ENCODE data around the gene SCP2.

Gene SCP2

DNA sequence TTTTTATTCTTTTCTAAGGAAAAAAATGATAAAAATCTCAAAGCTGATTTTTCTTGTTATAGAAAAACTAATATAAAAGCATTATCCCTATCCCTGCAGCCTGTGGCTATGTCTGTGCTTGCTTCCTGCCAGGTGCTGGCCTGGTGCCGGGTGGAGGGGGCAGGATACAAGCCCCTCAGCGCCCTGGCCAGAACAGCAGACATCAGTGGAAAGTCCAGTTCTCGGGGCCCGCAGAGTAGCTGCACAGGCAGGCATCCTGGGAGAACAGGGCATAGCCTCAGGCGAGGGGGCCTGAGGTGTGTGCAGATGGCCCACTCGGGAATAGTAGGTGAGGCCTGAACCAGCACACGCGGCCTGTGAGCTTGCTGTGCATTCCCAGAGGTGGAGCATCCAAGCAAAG lies 158.3 kb downstream of the SCP2 start:
- H3K36me3 ChIP-seq: no peaks in the 10 kb centered on the region
- H3K9ac ChIP-seq: no peak overlapping the region
- H3K27me3 ChIP-seq: no peaks in the 10 kb centered on the region
- peaks cover 13% of the 10 kb centered on the region for H3K4me1 ChIP-seq
- H4K20me1 ChIP-seq: no peaks in the 10 kb centered on the region
- no peak overlapping the region for H3K4me2 ChIP-seq
- TF ChIP-seq Cebpa-rat (IDR thresholded peaks at IDR 0.05): no peak
- H3K9me3 ChIP-seq: no peaks in the 10 kb centered on the region
- H3K4me3 ChIP-seq: no peak overlapping the region
- H3K27ac ChIP-seq: no peak overlapping the region

DNA sequence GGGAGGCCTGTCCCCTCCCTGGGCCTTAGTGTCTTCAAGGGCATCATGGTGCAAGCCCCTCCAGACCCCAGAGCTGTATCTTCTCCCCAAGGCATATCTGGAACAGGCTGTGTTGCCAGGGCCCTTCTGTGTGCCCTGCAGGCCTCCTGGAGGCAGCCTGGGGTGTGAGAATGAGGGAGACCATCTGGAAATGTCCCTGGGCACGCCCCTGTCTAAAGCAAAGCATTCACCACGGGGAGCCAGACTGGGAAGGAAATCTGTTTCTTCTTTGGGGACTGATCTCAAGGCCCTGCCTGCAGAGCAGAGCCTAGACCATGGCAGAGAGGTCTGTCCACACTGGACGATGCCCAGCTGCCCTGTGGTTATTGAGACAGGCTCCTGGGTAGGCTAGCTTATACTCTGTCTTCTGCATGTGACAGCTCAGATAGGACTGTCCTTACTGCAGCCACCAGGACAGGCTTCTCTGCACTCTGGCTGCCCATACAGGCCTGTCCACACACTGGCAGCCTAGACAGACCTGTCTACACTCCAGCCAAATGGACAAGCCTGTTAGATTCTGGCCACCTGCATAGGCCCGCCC lies 159.5 kb downstream of the SCP2 start:
- H3K9me3 ChIP-seq: no peaks in the 10 kb centered on the region
- H3K27ac ChIP-seq: no peak overlapping the region
- no peak overlapping the region for H3K4me3 ChIP-seq
- H4K20me1 ChIP-seq: no peaks in the 10 kb centered on the region
- TF ChIP-seq Cebpa-rat (IDR thresholded peaks at IDR 0.05): no peak
- H3K9ac ChIP-seq: no peak overlapping the region
- no peak overlapping the region for H3K4me2 ChIP-seq
- H3K27me3 ChIP-seq: no peaks in the 10 kb centered on the region
- H3K36me3 ChIP-seq: no peaks in the 10 kb centered on the region
- H3K4me1 ChIP-seq: peaks cover 13% of the 10 kb centered on the region

DNA sequence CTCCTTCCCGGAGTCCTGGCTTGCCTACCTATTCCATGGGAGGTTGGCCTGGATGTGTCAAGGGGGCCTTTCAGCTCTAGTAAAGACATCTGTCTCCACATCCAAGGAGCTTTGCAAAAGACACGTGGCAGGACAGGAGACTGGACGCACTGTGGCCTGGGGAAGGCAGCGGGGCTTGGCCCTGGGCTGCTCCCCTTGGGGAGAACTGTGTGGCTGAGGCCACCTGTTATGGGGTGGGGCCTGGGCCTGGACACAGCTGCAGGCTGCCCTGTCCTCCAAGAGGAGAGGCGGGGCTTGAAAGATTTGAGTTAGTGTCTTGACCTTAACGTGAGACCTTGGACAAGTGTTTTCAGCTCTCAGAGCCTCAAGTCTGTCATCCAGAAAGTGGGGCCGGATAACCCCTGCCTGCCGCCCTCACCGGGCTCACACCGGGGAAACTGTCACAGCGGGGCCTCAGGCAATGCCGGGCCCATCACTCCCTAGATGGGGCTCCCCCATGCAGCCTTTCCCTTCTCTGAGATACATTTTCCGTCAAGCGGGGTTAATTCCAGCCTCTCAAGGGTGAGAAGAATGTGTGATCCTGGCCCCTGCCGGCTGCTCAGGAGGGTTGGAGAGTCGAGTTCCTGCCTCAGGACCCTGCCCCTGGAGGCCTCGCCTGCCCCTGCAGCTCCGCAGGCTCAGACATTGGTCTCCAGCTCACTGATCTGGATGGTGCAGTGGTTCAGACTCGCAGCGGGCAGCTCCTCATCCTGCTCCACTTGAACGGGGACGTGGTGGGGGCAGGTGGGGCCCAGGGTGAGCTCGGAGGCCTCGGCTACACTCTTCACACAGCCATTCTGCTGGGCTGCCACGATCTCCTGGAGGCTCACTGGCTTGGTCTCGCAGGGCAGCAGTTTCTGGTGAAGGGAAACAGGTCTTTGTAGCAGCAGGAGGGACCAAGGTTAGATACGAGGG lies 160.5 kb downstream of the SCP2 start:
- peaks cover 12% of the 10 kb centered on the region for H3K4me1 ChIP-seq

DNA sequence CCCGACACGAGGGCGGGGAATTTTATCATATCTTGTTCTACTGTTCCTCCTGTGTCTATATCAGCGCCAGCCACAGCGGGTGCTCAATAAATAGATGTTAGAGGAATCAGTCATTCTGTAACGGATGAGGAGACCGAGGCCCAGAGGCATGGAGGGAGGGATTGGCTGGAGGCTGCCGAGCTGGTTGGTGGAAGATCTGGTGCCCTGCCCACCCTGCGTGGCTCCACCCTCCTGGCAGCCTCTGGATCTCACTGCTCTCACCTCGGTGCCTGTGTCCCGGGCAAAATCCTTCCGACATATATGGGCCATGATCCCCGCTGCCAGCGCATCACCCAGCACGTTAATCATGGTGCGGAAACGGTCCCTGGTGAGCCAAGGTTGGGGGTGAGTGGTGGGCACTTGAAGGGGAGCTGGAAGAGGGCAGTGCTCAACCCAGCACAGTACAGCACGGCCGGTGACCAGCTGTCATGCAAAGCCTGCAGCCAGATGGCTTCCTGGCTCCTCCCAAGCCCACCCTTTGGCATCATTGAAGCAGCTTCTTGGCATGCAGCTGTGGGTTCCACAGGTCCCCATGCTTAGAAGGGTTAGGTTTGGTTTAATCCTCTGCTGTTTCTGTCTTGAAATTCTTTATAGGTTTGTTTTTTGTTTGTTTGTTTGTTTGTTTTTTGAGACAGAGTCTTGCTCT lies 161.7 kb downstream of the SCP2 start:
- H3K27ac ChIP-seq: no peak overlapping the region
- H3K4me3 ChIP-seq: no peak overlapping the region
- no peak for TF ChIP-seq Cebpa-rat (IDR thresholded peaks at IDR 0.05)
- H3K4me2 ChIP-seq: no peak overlapping the region
- H3K36me3 ChIP-seq: no peaks in the 10 kb centered on the region
- H3K9ac ChIP-seq: no peak overlapping the region
- no peaks in the 10 kb centered on the region for H3K27me3 ChIP-seq
- H3K9me3 ChIP-seq: no peaks in the 10 kb centered on the region
- H3K4me1 ChIP-seq: peaks cover under 1% of the 10 kb centered on the region
- no peaks in the 10 kb centered on the region for H4K20me1 ChIP-seq

More for the DNA sequence above, 160.5 kb downstream of the SCP2 start:
- H3K4me3 ChIP-seq: no peak overlapping the region
- H3K4me2 ChIP-seq: no peak overlapping the region
- H3K36me3 ChIP-seq: no peaks in the 10 kb centered on the region
- no peak overlapping the region for H3K9ac ChIP-seq
- no peak for TF ChIP-seq Cebpa-rat (IDR thresholded peaks at IDR 0.05)
- no peaks in the 10 kb centered on the region for H3K9me3 ChIP-seq
- H3K27ac ChIP-seq: no peak overlapping the region
- no peaks in the 10 kb centered on the region for H4K20me1 ChIP-seq
- no peaks in the 10 kb centered on the region for H3K27me3 ChIP-seq

DNA sequence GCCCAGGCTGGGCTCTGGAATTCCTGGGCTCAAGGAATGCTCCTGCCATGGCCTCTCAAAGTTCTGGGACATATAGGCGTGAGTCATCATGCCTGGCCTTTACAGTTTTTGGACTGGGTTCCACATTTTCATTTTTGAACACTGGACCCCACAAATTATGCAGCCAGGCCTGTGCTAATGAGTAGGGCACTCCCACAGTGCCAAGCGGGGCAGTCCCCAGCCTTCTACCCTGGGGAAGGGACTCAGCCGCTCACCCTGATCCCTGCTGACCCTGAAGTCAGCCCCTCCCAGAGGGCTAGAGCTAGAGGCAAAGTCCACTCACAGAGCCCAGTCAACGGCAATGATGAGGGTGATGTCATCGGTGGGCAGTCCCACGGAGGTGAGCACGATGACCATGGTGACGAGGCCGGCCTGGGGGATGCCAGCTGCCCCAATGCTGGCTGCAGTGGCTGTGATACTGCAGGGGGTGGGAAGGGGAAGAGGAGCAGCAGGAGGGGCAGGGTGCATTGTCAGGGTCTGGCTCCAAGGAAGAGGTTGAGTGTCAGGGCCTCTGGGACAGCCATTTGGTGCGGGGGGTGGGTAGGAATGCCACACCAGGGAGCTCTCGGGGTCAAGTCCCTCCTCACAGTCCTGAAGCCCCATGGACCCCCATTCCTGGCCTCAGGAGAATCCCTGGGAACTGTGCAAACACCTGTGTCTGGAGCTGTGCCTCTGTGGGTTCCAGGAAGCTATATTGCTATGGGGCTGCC lies 162.6 kb downstream of the SCP2 start:
- no peak overlapping the region for H3K4me2 ChIP-seq
- H3K27me3 ChIP-seq: no peaks in the 10 kb centered on the region
- H3K4me1 ChIP-seq: no peaks in the 10 kb centered on the region
- H3K27ac ChIP-seq: no peak overlapping the region
- no peaks in the 10 kb centered on the region for H3K36me3 ChIP-seq
- no peaks in the 10 kb centered on the region for H3K9me3 ChIP-seq
- no peaks in the 10 kb centered on the region for H4K20me1 ChIP-seq
- no peak overlapping the region for H3K9ac ChIP-seq
- TF ChIP-seq Cebpa-rat (IDR thresholded peaks at IDR 0.05): no peak
- H3K4me3 ChIP-seq: no peak overlapping the region

DNA sequence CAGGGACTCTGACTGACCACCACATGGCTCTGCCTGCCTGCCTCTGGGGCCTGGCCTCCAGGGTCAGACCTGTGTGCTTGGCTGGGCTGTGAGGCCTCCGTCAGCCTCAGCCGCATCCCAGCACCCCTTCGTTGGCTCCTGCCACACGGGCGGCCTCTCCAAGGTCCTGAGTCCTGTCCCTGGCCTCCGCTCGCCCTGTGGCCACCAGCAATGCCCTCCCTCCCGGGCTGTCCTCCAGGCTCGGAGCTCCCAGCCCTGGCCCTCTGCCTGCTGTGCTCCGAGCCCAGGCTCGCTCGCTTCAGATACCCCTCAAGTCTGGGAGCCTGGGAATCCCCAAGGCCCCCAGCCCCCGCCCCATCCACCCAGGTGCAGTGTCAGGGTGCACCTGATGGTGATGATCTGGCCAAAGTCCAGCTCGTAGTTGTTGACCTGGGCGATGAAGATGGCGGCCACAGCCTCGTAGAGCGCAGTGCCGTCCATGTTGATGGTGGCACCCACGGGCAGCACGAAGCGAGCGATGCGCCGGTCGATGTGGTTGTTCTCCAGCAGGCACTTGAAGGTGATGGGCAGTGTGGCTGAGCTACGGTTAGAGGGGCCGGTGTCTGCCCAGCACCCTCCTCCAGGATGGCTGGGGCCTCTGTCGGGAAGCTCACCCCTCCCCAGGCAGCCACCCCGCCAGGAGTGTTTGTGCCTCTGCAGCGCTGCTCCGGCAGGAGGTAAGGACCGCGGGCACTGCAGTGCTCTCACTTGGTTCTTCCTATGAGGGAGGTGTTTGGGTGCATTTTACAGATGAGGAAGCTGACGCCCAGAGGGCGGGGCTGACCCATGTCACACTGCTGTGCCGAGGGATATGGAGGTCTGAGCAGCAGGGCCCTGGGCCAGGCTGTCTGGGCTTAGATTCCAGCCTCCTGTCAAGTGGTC lies 163.4 kb downstream of the SCP2 start:
- Histone ChIP-seq H3K36me3 (no peaks in the 10 kb centered on the region), H3K4me2 (no peak overlapping the region), H3K9ac (no peak overlapping the region), H4K20me1 (no peaks in the 10 kb centered on the region), H3K27ac (no peak overlapping the region), H3K27me3 (no peaks in the 10 kb centered on the region), H3K4me1 (no peaks in the 10 kb centered on the region), H3K9me3 (peaks cover 6% of the 10 kb centered on the region), H3K4me3 (no peak overlapping the region)
- no peak for TF ChIP-seq Cebpa-rat (IDR thresholded peaks at IDR 0.05)

DNA sequence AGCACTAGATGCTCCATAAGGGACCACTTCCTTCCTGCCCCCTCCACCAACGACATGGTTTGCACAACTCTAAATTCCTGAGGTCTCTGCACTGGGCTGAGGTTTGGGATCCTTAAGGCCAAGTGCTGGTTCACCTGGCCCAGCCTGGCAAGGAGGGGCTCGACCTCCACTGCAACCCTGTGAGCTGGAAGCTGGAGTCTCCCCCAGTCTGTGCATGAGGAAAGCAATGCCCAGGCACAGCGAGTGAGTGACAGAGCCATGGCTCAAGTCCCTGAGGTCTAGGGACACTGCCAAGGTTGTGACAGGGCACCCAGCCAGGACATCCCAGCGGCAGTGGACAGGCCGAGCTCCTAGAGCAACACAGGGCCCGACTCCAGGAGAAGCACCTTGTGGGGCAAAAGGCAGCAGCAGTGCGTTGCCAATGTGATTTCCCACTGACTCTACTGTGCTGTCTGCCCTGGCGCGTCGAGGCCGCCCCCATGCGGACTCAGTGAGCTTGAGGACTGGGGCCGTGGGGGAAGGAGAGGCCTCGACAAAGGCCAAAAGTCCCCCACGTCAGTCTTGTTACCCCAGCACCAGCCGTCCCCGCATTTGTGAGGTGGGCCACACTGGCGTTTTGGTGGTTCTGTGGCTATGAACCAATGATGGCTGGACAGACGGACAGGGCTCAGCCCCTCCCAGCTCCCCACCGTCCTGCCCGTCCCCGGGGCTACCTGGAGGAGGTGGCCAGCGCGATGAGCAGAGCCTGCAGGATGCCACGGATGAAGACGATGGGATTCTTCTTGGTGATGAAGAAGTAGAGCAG lies 165.0 kb downstream of the SCP2 start:
- no peak overlapping the region for H3K4me2 ChIP-seq
- no peak overlapping the region for H3K4me3 ChIP-seq
- no peaks in the 10 kb centered on the region for H4K20me1 ChIP-seq
- H3K27me3 ChIP-seq: no peaks in the 10 kb centered on the region
- H3K36me3 ChIP-seq: no peaks in the 10 kb centered on the region
- no peak for TF ChIP-seq Cebpa-rat (IDR thresholded peaks at IDR 0.05)
- H3K9ac ChIP-seq: no peak overlapping the region
- H3K4me1 ChIP-seq: no peaks in the 10 kb centered on the region
- peaks cover 21% of the 10 kb centered on the region for H3K9me3 ChIP-seq
- no peak overlapping the region for H3K27ac ChIP-seq

Data from BLaER1 (cell line).